ENCODE results near the gene GRIK4. TPM values are rescaled to one million over a fixed set of nuclear protein-coding genes. Genes with fewer than 3 reads are reported as not detected.
"Not testable (repeated sequence)": the region's sequence is repeated elsewhere in the genome, so short reads cannot be mapped to it uniquely, and the experiment has no call there.

The GRIK4 gene
- total RNA-seq, 1 donor from 2014 or later: not detected

DNA sequence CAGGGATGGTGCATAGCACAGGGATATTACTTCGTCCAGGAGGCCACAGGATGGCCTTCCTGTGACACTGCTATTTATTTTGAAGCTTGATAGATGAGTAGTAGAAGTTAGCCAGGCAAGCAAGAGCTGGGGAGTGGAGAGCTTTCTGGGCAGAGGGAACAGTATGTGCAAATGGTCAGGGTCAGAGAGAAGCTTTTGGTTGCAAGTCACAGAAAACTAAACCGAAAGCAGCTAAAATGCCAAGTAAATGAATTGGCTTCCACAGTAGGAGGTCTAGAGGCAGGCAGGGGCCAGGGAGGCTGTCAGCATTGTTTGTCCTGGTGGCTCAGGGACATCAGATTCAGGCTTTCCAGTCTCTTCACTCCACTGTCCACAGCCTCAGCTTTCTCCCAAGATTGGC lies 247.5 kb downstream of the GRIK4 start:
- Mint-ChIP-seq H3K4me3 (ENCODE audit: low read depth) (no peak overlapping the region), H3K4me1 (ENCODE audit: low read depth) (no peaks in the 10 kb centered on the region), H3K27ac (no peak overlapping the region), H3K27me3 (peaks cover under 1% of the 10 kb centered on the region), H3K9me3 (ENCODE audit: low read depth) (peaks cover 8% of the 10 kb centered on the region), H3K36me3 (ENCODE audit: insufficient read depth) (no peaks in the 10 kb centered on the region)
- no peak for DNase-seq (ENCODE audit: low spot score, unreplicated experiment)
- TF ChIP-seq CTCF (IDR thresholded peaks at IDR 0.05; ENCODE audit: unreplicated experiment): no peak

DNA sequence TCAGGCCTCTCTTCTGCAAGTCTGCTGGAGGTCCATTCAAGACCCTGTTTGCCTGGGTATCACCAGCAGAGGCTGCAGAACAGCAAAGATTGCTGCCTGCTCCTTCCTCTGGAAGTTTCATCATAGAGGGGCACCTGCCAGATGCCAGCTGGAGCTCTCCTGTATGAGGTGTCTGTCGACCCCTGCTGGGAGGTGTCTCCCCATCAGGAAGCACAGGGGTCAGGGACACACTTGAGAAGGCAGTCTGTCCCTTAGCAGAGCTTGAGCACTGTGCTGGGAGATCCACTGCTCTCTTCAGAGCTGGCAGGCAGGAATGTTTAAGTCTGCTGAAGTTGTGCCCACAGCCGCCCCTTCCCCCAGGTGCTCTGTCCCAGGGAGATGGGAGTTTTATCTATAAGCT lies 254.2 kb downstream of the GRIK4 start:
- not testable (repeated sequence) for H3K27ac Mint-ChIP-seq; H3K4me1 Mint-ChIP-seq (ENCODE audit: low read depth); DNase-seq (ENCODE audit: low spot score, unreplicated experiment); H3K27me3 Mint-ChIP-seq; H3K36me3 Mint-ChIP-seq (ENCODE audit: insufficient read depth); H3K4me3 Mint-ChIP-seq (ENCODE audit: low read depth)
- H3K9me3 Mint-ChIP-seq (ENCODE audit: low read depth): peaks cover 24% of the 10 kb centered on the region

DNA sequence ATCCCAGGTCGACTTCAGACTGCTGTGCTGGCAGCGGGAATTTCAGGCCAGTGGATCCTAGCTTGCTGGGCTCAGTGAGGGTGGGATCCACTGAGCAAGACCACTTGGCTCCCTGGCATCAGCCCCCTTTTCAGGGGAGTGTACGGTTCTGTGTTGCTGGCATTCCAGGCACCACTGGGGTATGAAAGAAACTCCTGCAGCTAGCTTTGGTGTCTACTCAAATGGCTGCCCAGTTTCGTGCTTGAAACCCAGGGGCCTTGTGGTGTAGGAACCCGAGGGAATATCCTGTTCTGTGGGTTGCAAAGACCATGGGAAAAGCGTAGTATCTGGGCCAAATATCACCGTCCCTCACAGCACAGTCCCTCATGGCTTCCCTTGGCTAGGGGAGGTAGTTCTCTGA lies 254.8 kb downstream of the GRIK4 start:
- Mint-ChIP-seq H3K4me3 (ENCODE audit: low read depth) (no peak overlapping the region), H3K27me3 (peaks cover 4% of the 10 kb centered on the region), H3K27ac (no peak overlapping the region), H3K9me3 (ENCODE audit: low read depth) (peaks cover 24% of the 10 kb centered on the region), H3K4me1 (ENCODE audit: low read depth) (no peaks in the 10 kb centered on the region), H3K36me3 (ENCODE audit: insufficient read depth) (peaks cover 3% of the 10 kb centered on the region)
- TF ChIP-seq CTCF (IDR thresholded peaks at IDR 0.05; ENCODE audit: unreplicated experiment): no peak
- DNase-seq (ENCODE audit: low spot score, unreplicated experiment): no peak

- DNase-seq (ENCODE audit: low spot score, unreplicated experiment): no peak
- Mint-ChIP-seq H3K4me1 (ENCODE audit: low read depth) (no peaks in the 10 kb centered on the region), H3K9me3 (ENCODE audit: low read depth) (peaks cover 21% of the 10 kb centered on the region), H3K4me3 (ENCODE audit: low read depth) (no peak overlapping the region), H3K27ac (no peak overlapping the region), H3K36me3 (ENCODE audit: insufficient read depth) (peaks cover 3% of the 10 kb centered on the region), H3K27me3 (peaks cover 4% of the 10 kb centered on the region)
- TF ChIP-seq CTCF (IDR thresholded peaks at IDR 0.05; ENCODE audit: unreplicated experiment): no peak
Observed at GRCh38 chr11:120768949-120769348, 257.4 kb downstream of the GRIK4 start.

- TF ChIP-seq CTCF (IDR thresholded peaks at IDR 0.05; ENCODE audit: unreplicated experiment): no peak
- Mint-ChIP-seq H3K9me3 (ENCODE audit: low read depth) (peaks cover 16% of the 10 kb centered on the region), H3K36me3 (ENCODE audit: insufficient read depth) (peaks cover 3% of the 10 kb centered on the region), H3K27me3 (no peaks in the 10 kb centered on the region), H3K4me3 (ENCODE audit: low read depth) (no peak overlapping the region), H3K27ac (no peak overlapping the region), H3K4me1 (ENCODE audit: low read depth) (no peaks in the 10 kb centered on the region)
- DNase-seq (ENCODE audit: low spot score, unreplicated experiment): no peak
Observed at GRCh38 chr11:120769906-120770305, 258.4 kb downstream of the GRIK4 start.

DNA sequence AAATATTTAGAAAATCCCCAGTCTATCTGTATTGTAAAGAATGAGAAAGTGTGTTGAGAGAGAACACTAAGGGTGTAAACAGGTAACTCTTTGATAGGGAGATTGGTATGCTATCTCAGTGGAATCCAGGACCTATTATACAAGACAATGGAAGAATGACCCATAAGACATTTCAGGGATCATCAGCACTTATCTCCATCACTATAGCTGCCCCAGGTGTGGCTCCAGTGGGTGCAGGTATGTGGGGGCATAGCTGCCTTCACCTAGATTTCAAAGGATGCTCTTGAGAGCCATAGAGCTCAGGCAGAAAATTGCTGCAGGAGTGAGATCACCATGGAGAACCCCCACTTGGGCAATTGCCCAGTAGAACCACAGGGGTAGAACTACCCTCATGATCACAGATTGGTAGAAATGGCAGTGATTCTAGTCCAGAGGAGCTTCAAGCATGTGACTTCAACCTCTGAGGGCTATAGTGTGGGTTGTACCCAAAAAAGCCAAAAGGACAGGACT lies 260.1 kb downstream of the GRIK4 start:
- no peaks in the 10 kb centered on the region for H3K27me3 Mint-ChIP-seq
- H3K4me3 Mint-ChIP-seq (ENCODE audit: low read depth): no peak overlapping the region
- peaks cover 16% of the 10 kb centered on the region for H3K9me3 Mint-ChIP-seq (ENCODE audit: low read depth)
- no peak for TF ChIP-seq CTCF (IDR thresholded peaks at IDR 0.05; ENCODE audit: unreplicated experiment)
- no peak for DNase-seq (ENCODE audit: low spot score, unreplicated experiment)
- peaks cover 3% of the 10 kb centered on the region for H3K36me3 Mint-ChIP-seq (ENCODE audit: insufficient read depth)
- no peak overlapping the region for H3K27ac Mint-ChIP-seq
- H3K4me1 Mint-ChIP-seq (ENCODE audit: low read depth): no peaks in the 10 kb centered on the region
